WTC11 (cell line): ENCODE measurements around the gene BCAS1.

ENCODE experiments used
- CREB1 ChIP-seq: sonication (generic); formaldehyde crosslinking; IDR thresholded peaks from 2 replicates; pipeline ENCODE4 v1.8.0; 2023; ENCODE audit warnings: mild to moderate bottlenecking, missing genetic modification reagents
- CREM ChIP-seq: sonication (generic); formaldehyde crosslinking; IDR thresholded peaks from 2 replicates; pipeline ENCODE4 v1.8.1; 2022; ENCODE audit warnings: mild to moderate bottlenecking, missing genetic modification reagents, moderate library complexity
- MLX ChIP-seq: sonication (generic); formaldehyde crosslinking; IDR thresholded peaks from 2 replicates; pipeline ENCODE4 v1.8.1; 2023; ENCODE audit warnings: mild to moderate bottlenecking, missing genetic modification reagents, moderate library complexity
- NFYB ChIP-seq: sonication (generic); formaldehyde crosslinking; conservative IDR thresholded peaks from 2 replicates; pipeline ENCODE4 v1.8.0; 2022; ENCODE audit warnings: low read depth, missing genetic modification reagents
- PRRX2 ChIP-seq: fragments of 250-450 bp; sonication (Bioruptor Pico); IDR thresholded peaks from 2 replicates; pipeline ENCODE4 v1.8.0; 2021; ENCODE audit warnings: mild to moderate bottlenecking
- ZNF232 ChIP-seq: sonication (generic); formaldehyde crosslinking; IDR thresholded peaks from 2 replicates; pipeline ENCODE4 v1.8.0; 2022; ENCODE audit warnings: mild to moderate bottlenecking, missing genetic modification reagents
- TF ChIP-seq, protein P1 (sequence below): fragments of 200-600 bp; IDR thresholded peaks from 2 replicates; pipeline ENCODE4 v1.8.0; 2022; ENCODE audit warnings: antibody characterized with exemption
- TF ChIP-seq, protein P2 (sequence below): fragments of 250-450 bp; sonication (Bioruptor Pico); IDR thresholded peaks from 2 replicates; pipeline ENCODE4 v1.9.0; 2021; ENCODE audit warnings: mild to moderate bottlenecking

GRCh38 chr20:54078296-54078984 lies 8.0 kb upstream of the BCAS1 start:
- TF ChIP-seq, protein P1, sequence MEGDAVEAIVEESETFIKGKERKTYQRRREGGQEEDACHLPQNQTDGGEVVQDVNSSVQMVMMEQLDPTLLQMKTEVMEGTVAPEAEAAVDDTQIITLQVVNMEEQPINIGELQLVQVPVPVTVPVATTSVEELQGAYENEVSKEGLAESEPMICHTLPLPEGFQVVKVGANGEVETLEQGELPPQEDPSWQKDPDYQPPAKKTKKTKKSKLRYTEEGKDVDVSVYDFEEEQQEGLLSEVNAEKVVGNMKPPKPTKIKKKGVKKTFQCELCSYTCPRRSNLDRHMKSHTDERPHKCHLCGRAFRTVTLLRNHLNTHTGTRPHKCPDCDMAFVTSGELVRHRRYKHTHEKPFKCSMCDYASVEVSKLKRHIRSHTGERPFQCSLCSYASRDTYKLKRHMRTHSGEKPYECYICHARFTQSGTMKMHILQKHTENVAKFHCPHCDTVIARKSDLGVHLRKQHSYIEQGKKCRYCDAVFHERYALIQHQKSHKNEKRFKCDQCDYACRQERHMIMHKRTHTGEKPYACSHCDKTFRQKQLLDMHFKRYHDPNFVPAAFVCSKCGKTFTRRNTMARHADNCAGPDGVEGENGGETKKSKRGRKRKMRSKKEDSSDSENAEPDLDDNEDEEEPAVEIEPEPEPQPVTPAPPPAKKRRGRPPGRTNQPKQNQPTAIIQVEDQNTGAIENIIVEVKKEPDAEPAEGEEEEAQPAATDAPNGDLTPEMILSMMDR, result no peak
- TF ChIP-seq CREB1 (CRISPR knock-in tag) (no peak), ZNF232 (no peak), NFYB (no peak), CREM (CRISPR knock-in tag) (no peak), PRRX2 (CRISPR knock-in tag) (no peak), MLX (CRISPR knock-in tag) (no peak)
- TF ChIP-seq, protein P2, sequence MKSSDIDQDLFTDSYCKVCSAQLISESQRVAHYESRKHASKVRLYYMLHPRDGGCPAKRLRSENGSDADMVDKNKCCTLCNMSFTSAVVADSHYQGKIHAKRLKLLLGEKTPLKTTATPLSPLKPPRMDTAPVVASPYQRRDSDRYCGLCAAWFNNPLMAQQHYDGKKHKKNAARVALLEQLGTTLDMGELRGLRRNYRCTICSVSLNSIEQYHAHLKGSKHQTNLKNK (CRISPR knock-in tag), result no peak
